GM21576 (cell line): Measurements from ENCODE around the gene FSIP1.

ENCODE experiments used
- ATAC-seq: cut with Tn5 transposase; IDR thresholded peaks from one replicate; pipeline ENCODE4 v1.9.1; 2021; ENCODE audit warnings: mild to moderate bottlenecking, moderate library complexity; ENCODE audit not compliant: unreplicated experiment

Gene FSIP1

GRCh38 chr15:39767921-39768320 is 14.7 kb downstream of the FSIP1 start:
- ATAC-seq = no peak

GRCh38 chr15:39761006-39761405 is 21.6 kb downstream of the FSIP1 start:
- no peak for ATAC-seq

- no peak for ATAC-seq
Observed at GRCh38 chr15:39756806-39757522, 25.7 kb downstream of the FSIP1 start.

- no peak for ATAC-seq
Observed at GRCh38 chr15:39752991-39753390, 29.6 kb downstream of the FSIP1 start.

GRCh38 chr15:39752246-39752645 is 30.4 kb downstream of the FSIP1 start:
- ATAC-seq = no peak

- no peak for ATAC-seq
Observed at GRCh38 chr15:39748276-39748675, 34.4 kb downstream of the FSIP1 start.

- ATAC-seq = no peak
Observed at GRCh38 chr15:39747326-39747725, 35.3 kb downstream of the FSIP1 start.

GRCh38 chr15:39746714-39747276 is 35.8 kb downstream of the FSIP1 start:
- no peak for ATAC-seq

- ATAC-seq = no peak
Observed at GRCh38 chr15:39746176-39746575, 36.5 kb downstream of the FSIP1 start.

GRCh38 chr15:39745415-39745814 is 37.2 kb downstream of the FSIP1 start:
- no peak for ATAC-seq

- ATAC-seq = no peak
Observed at GRCh38 chr15:39744334-39745103, 38.1 kb downstream of the FSIP1 start.

- ATAC-seq = no peak
Observed at GRCh38 chr15:39743611-39744010, 39.0 kb downstream of the FSIP1 start.

- ATAC-seq = no peak
Observed at GRCh38 chr15:39741258-39741657, 41.4 kb downstream of the FSIP1 start.

GRCh38 chr15:39738998-39739397 is 43.6 kb downstream of the FSIP1 start:
- no peak for ATAC-seq

- ATAC-seq = no peak
Observed at GRCh38 chr15:39737196-39737550, 45.5 kb downstream of the FSIP1 start.

- no peak for ATAC-seq
Observed at GRCh38 chr15:39736412-39737195, 46.0 kb downstream of the FSIP1 start.

GRCh38 chr15:39735120-39735717 is 47.4 kb downstream of the FSIP1 start:
- ATAC-seq = no peak

GRCh38 chr15:39731266-39731665 is 51.4 kb downstream of the FSIP1 start:
- no peak for ATAC-seq

- ATAC-seq = no peak
Observed at GRCh38 chr15:39730552-39730951, 52.1 kb downstream of the FSIP1 start.

GRCh38 chr15:39729500-39729899 is 53.1 kb downstream of the FSIP1 start:
- ATAC-seq = no peak

- ATAC-seq = no peak
Observed at GRCh38 chr15:39728845-39729244, 53.8 kb downstream of the FSIP1 start.
